ENCODE data around the gene NPFFR2. TPM values are rescaled to one million over a fixed set of nuclear protein-coding genes. Genes with fewer than 3 reads are reported as not detected.

Gene NPFFR2
- total RNA-seq (not detected), polyA plus RNA-seq (not detected)
- long read RNA-seq, donor 1, result 0 reads
- long read RNA-seq, donor 2, result 0 reads
- long read RNA-seq, donor 3, result 0 reads

DNA sequence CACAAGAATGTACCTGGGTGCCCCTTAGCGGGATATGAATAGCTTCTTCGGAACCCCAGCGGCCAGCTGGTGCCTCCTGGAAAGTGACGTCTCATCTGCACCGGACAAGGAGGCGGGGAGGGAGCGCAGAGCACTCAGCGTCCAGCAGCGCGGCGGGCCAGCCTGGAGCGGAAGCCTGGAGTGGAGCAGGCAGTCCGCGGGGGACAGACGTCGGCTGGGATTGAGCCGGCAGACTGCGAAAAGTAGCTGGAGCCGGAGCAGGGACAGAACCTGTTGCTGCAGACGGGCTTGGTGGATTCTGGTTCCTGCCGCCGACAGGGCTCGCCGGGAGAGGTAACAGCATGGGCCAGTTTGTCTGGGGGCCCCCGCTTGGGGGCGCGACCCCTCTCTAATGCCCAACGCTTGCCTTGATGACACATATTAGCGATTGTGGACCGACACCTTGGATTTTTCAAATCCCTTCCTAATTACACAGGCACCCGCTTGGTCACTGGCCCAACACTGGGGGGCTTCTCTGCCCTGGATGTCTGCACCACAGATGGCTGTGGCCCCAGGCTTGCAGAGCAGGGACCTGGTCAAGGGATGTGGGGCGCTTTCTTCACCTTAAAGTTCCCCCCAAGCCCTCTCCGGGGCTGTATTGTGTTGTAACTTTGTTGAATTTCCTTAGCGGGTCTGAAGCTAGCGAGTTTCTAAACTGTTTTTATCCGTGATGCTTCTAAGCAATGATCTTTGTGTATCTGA is at the start of gene NPFFR2:
NPFFR2 (plus strand) TSS at position 133 of the 741 bp plus-strand sequence. CDS start 96,592 bp downstream, outside the sequence.
- TF ChIP-seq, protein P1, sequence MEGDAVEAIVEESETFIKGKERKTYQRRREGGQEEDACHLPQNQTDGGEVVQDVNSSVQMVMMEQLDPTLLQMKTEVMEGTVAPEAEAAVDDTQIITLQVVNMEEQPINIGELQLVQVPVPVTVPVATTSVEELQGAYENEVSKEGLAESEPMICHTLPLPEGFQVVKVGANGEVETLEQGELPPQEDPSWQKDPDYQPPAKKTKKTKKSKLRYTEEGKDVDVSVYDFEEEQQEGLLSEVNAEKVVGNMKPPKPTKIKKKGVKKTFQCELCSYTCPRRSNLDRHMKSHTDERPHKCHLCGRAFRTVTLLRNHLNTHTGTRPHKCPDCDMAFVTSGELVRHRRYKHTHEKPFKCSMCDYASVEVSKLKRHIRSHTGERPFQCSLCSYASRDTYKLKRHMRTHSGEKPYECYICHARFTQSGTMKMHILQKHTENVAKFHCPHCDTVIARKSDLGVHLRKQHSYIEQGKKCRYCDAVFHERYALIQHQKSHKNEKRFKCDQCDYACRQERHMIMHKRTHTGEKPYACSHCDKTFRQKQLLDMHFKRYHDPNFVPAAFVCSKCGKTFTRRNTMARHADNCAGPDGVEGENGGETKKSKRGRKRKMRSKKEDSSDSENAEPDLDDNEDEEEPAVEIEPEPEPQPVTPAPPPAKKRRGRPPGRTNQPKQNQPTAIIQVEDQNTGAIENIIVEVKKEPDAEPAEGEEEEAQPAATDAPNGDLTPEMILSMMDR (IDR thresholded peaks at IDR 0.05), result no peak
- WGBS, 2 donors, result 12 to 13% methylated on average over 36 of the region's 36 CpGs
- H3K27me3 ChIP-seq, result peaks cover 0 to 41% (median 20%) of the 10 kb centered on the region in 7 donors

GRCh38 chr4:71992571-71993312 is 39.1 kb upstream of the NPFFR2 start:
- ATAC-seq, result no peak
- H3K27ac ChIP-seq, result no peak overlapping the region
- no peaks in the 10 kb centered on the region for H3K27me3 ChIP-seq
- no peak overlapping the region for H3K4me3 ChIP-seq
- peaks cover 0 to 38% (median 11%) of the 10 kb centered on the region in 11 donors for H3K9me3 ChIP-seq
- no peaks in the 10 kb centered on the region for H3K4me1 ChIP-seq
- intact Hi-C loops (cut with DNase I), result no loop called here
- no peaks in the 10 kb centered on the region for H3K36me3 ChIP-seq
- DNase-seq, result no peak
- TF ChIP-seq, protein P1 (IDR thresholded peaks at IDR 0.05), result no peak
- 55 to 60% methylated on average over 2 of the region's 2 CpGs for WGBS, 2 donors

More for the DNA sequence above, at the start of gene NPFFR2:
- no peak within 1 kb of the TSS for H3K27ac ChIP-seq
- H3K36me3 ChIP-seq, result no peaks in the 10 kb centered on the region
- intact Hi-C loops (cut with DNase I), result no loop called here
- H3K4me1 ChIP-seq, result peaks cover 0 to 4% (median 0%) of the 10 kb centered on the region in 9 donors
- peak; percentile 4 to 19 for DNase-seq
- H3K4me3 ChIP-seq, result peak within 1 kb of the TSS in 4 of 10 donors; percentile 7 to 41 (median 32)
- ATAC-seq, result peak in 5 of 8 donors; percentile 35 to 62 (median 55)
- no peaks in the 10 kb centered on the region for H3K9me3 ChIP-seq

DNA sequence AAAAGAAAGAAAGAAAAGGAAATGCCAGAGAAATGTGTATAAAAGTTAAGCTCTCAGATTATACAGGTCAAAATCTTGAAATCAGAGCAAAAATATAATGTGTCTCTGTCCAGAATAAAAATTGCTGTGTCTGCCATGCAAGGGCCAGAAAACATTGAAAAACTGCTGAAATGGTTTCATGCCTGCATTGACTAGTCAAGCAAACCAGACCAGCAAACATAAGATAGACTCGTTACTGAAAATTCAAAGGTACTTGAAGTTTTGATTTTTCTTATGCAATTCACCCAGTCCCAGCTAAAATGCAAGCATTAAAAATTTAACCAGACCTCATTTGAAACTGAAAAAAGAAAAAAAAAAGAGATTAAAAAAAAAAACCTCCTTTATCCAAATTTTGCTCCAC is 37.2 kb upstream of the NPFFR2 start:
- DNase-seq, result no peak
- Histone ChIP-seq H3K4me1 (no peaks in the 10 kb centered on the region), H3K27me3 (no peaks in the 10 kb centered on the region), H3K27ac (no peak overlapping the region), H3K36me3 (no peaks in the 10 kb centered on the region), H3K4me3 (no peak overlapping the region), H3K9me3 (peaks cover 0 to 38% (median 11%) of the 10 kb centered on the region in 11 donors)
- TF ChIP-seq, protein P1 (IDR thresholded peaks at IDR 0.05), result no peak
- intact Hi-C loops (cut with DNase I), result no loop called here
- no peak for ATAC-seq
- WGBS, 2 donors, result 82 to 97% methylated on average over 1 of the region's 1 CpG

DNA sequence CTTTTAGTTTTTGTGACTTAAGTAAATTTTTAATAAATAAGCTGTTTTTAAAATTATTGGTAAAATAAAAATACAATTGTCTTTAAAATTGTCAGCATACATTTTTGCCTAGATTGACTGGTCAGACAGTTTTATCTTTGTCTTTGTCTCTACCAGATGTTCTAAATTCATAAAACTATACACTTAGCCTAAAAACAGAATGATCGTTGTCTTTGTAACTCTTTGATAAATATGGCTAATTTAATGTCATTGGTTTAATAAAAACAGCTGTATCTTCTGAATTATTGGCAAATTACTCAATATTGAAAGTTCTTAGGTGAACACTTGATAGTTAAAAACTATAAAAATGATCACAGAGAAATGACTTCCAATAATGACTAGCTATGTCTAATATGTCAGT is 36.5 kb upstream of the NPFFR2 start:
- Histone ChIP-seq H3K4me1 (no peaks in the 10 kb centered on the region), H3K36me3 (no peaks in the 10 kb centered on the region), H3K9me3 (peaks cover 0 to 41% (median 11%) of the 10 kb centered on the region in 11 donors), H3K4me3 (no peak overlapping the region), H3K27me3 (no peaks in the 10 kb centered on the region), H3K27ac (no peak overlapping the region)
- WGBS, 2 donors, result 76 to 81% methylated on average over 1 of the region's 1 CpG
- no peak for ATAC-seq
- TF ChIP-seq, protein P1 (IDR thresholded peaks at IDR 0.05), result no peak
- no peak for DNase-seq
- intact Hi-C loops (cut with DNase I), result no loop called here
